Stomach (tissue), 4 donors: ENCODE data around the gene AKAP13.

ENCODE experiments used
- POLR2A ChIP-seq, 4 donors: fragments of 450-650 bp; IDR thresholded peaks; one replicate each; pipeline ENCODE4 v1.6.1; 2016; ENCODE audit warnings: antibody characterized with exemption in 4 of 4, control low read depth in 2 of 4, mild to moderate bottlenecking in 1 of 4, moderate library complexity in 1 of 4
- POLR2AphosphoS5 ChIP-seq, 3 donors: sonication (generic); formaldehyde crosslinking; IDR thresholded peaks; one replicate each; pipeline ENCODE4 v1.6.1; 2016; ENCODE audit warnings: antibody characterized with exemption in 3 of 3
- TF ChIP-seq, protein P1 (sequence below), 7 experiments: fragments of 450-650 bp in 4 of 7; fragments of 200-600 bp in 3 of 7; sonication (generic) in 3 of 7; IDR thresholded peaks; one replicate each; pipeline ENCODE4 v1.5.1; 2016 to 2019; ENCODE audit warnings: antibody characterized with exemption in 7 of 7, control low read depth in 2 of 7, mild to moderate bottlenecking in 1 of 7

DNA sequence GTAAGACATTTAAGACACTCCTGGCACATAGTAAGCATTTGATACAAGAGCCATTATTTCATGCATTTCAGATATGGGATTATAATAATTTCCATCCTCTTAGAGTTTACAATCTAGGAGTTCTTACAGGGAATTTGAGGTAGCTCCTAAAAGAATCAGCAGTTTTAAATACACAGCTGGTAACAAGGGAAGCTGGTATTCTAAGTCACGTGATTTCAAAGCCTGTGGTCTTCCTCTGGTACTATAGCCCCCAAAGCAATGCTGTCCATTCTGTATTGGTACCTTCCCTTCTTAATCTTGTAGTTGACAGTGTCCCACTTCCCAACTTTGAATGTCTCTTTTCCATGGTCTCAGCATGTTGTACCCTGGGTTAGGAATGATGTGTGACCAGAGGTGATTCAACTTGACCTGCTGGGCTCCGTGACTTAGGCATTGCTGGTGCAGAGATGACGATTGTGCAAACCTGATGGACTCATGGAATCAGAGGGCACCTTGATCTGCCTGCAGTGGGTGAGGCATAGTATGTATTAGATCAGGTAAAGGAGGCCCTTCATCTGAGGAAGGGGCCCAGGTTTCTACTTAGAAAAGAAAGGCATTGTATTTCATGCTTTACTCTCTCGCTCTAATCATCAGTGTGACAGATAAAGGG is 122.9 kb downstream of the AKAP13 start:
- TF ChIP-seq, protein P1, sequence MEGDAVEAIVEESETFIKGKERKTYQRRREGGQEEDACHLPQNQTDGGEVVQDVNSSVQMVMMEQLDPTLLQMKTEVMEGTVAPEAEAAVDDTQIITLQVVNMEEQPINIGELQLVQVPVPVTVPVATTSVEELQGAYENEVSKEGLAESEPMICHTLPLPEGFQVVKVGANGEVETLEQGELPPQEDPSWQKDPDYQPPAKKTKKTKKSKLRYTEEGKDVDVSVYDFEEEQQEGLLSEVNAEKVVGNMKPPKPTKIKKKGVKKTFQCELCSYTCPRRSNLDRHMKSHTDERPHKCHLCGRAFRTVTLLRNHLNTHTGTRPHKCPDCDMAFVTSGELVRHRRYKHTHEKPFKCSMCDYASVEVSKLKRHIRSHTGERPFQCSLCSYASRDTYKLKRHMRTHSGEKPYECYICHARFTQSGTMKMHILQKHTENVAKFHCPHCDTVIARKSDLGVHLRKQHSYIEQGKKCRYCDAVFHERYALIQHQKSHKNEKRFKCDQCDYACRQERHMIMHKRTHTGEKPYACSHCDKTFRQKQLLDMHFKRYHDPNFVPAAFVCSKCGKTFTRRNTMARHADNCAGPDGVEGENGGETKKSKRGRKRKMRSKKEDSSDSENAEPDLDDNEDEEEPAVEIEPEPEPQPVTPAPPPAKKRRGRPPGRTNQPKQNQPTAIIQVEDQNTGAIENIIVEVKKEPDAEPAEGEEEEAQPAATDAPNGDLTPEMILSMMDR (IDR thresholded peaks at IDR 0.05), result no peak
- TF ChIP-seq POLR2A (IDR thresholded peaks at IDR 0.05), result no peak
- no peak for TF ChIP-seq POLR2AphosphoS5 (IDR thresholded peaks at IDR 0.05)
